NCI-H510A (cell line): ENCODE data around the gene ZEB1.
"Not testable (repeated sequence)": the region's sequence is repeated elsewhere in the genome, so short reads cannot be mapped to it uniquely, and the experiment has no call there.

Experiments used
- DNase-seq: peaks from one replicate; lab custom pipeline; 2025; lab: John Stamatoyannopoulos, UW

ZEB1 gene

DNA sequence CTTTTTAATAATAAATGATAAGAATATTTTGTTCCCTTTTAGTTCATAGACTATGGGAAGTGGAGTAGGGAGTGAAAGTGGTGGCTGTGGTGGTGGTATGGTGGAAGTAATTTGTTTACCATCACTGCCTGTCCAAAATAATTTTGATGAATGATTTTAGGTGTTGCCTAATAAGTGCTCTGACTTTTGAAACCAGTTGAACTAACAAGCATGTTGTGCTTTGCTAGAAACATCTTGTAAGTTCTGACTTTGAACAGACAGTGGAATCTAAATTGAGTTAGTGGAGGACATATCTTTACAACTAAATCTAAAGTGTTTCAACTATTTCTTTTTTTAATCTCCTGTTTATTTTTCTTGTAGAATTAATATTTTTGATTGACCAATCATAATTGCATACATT, 49.7 kb downstream of the ZEB1 start:
- no peak for DNase-seq

DNA sequence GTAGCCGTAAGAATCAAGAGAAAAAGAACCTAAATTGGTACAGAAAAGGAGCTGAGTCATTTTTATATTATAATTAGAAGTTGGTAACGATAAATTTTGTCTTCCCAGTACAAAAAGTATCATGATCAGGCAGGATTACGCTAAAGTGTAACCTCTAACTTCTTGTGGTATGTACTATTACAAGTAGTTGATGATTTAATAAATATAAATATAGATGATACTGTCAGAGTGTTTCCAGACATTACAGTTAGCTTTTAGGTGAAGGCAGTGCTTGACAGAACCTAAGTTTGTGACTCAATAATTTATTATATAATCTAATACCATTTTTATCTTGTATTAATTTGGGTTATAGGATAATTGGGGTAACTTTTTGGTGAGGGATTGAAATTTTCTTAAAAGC, 53.4 kb downstream of the ZEB1 start:
- no peak for DNase-seq

DNA sequence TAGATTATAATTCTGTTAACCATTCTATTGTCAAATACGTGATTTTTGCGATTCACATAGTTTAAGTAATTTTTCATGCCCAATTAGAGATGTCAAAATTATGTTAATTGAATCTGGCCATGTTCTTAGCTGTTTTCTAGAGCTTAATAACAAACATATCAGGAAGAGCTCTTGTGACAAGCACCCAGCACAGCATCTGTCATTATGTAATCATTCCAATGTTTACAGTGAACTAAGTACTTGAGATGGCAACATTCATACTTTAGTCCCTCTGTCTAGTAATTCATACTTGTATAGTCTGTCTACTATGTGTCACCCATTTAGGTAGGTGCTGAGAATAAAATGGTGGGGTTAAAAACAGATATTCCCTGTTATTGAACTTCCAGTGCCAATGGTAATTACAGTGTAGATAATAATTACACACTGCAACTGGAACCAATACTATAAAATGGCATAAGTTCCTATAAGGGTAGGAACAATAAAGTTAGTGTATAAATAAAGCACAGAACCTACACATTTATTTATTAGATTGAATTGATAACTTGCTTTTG, 55.2 kb downstream of the ZEB1 start:
- no peak for DNase-seq

DNA sequence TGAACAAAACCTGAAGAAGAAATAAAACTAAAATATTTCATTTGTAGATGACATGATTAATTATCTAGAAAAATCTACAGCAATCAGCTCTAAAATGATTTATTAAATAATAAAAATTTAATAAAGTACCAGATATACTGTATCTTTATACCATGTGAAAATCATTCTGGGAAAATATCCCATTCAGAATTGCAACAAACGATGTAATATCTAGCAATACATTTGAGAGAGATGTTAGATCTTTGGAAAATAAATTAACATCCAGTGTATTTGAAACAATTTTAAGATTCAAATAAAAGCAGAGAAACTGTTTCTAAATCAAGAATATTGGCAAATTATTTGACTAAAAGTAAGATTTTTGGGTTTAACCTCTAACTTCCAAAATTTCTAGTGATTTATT, 62.2 kb downstream of the ZEB1 start:
- DNase-seq, result no peak

DNA sequence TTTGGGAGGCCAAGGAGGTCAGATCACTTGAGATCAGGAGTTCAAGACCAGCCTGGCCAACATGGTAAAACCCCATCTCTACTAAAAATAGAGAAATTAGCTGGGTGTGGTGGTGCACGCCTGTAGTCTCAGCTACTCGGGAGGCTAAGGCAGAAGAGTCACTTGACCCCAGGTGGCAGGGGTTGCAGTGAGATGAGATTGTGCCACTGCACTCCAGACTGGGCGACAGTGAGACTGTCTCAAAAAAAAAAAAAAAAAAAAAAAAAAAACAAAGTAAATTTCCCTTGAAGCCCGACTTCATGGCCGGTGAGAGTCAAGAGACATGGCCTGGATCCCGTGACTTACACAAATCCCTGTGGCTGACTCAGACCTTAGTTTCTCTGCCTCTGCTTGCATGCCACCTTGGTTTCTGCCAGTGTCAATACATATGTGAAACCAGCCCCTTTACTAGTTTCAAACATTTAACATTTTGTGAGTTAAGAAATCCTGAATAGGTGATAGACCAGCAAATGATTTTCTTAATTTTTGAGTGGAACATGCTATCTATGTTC, 62.8 kb downstream of the ZEB1 start:
- no peak for DNase-seq

DNA sequence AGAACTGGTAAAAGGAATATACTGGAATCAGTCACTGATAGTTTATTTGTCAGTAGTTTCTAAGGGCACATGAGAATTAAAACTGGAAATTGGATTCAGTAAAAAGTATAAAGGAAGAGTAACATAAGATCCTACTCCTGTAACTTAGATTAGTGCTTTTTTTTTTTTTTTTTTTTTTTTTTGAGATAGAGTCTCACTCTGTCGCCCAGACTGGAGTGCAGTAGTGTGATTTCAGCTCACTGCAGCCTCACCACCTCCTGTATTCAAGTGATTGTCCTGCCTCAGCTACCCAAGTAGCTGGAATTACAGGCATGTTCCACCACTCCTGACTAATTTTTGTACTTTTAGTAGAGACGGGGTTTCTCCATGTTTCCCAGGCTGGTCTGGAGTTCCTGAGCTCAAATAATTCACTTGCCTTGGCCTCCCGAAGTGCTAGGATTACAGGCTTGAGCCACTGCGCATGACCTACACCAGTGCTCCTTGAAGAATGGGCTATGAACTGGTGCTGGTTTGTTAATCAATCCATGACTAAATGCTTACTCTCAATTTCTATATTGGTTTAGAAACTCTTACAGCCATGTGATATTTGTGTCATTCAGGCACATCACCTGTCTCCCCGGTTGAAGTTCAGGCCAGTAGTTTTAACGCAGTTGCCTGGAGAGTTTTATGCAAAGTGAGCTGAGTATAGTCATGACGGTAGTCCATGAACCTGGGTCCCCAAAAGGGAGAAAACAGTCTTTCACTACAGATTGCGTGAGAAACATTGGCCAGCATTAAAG, 65.0 kb downstream of the ZEB1 start:
- DNase-seq, result no peak

DNA sequence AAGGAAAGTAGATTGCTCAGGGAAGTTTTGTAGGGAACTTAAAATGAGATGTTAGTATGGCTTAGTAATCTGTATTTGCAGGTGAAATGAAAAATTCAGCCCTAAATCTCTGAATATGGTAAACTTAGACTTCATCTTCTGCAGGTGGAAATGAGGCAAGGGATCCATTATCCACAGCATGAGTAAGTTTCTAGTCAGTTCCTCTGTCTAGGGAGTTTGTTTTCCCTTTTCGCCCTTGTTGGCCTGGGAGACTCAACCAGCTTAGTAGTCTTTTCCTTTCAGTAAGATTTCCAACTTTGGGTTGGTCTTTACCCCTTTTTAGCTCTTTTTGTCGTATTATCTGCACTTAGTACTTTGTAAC, 65.6 kb downstream of the ZEB1 start:
- DNase-seq, result no peak

DNA sequence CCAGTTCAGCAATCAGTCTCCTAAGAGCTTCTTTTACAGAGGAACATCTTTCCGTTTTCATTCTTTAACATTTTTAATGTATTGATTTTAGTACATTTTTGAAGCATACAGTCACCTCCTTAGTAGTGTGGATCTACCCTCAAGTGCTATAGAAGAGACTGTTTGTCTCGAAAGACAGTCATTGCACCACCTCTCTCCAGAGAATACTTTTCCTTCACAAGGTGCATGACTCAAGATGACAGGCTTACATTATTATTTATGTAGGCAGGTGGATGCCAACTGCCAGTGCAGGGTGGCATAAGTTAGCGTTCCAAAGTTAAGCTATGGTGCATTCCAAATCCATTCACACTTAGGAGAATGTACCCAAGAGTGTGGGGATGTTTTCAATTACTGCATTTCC, 71.8 kb downstream of the ZEB1 start:
- DNase-seq, result no peak

DNA sequence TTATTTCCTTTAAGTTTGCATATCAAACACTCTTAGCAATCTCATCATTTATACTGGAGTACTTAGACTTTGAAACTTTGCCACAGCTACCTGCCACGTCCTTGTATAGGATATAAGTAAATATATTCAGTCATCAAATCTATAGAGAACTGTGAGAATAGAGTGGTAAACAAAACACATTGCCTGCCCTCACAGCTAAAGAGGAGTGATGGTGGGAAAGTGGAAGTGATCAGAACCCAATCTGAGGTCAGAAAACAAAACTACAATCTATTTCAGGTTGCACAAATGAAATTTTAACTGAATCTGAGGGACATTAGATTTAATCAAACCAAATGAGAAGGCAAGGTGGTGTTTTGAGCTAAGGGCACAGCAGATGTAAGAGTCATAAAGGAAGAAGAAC, 74.8 kb downstream of the ZEB1 start:
- no peak for DNase-seq

DNA sequence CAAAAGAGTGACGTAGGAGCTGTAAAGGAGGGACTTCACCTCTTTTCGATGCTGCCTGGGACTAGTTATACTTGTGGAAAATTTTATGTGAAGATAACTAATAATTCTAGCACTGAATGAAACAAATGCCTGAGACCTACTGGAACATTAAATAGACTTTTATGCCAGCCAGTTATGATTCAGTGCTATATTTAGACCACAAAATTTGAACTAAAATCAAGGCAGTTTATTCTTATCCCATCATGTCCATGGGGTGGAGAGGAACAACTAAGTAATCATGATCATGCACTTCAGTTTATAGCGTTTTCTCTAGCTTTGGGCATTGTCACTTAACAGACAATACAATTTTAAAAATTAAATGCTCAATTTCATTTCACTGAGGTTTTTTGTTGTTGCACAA, 76.7 kb downstream of the ZEB1 start:
- DNase-seq, result no peak

DNA sequence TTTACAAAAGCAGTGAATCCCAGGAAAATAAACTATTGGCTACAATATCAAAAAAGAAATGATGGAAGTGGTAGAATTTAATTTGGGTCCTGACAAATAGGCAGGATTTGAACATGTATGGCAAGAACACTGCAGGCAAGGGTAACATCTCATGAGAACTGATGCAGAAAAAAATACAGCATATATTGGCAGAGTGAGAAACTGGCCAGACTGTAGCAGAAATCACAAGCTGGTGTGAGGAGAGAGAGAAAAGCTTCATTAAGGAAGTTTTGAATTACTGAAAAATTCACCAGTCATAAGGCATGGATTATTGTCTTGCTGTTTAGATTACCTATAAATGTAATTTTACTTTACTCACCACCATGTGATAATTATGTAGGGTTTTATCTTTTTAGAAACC, 77.4 kb downstream of the ZEB1 start:
- DNase-seq, result no peak

DNA sequence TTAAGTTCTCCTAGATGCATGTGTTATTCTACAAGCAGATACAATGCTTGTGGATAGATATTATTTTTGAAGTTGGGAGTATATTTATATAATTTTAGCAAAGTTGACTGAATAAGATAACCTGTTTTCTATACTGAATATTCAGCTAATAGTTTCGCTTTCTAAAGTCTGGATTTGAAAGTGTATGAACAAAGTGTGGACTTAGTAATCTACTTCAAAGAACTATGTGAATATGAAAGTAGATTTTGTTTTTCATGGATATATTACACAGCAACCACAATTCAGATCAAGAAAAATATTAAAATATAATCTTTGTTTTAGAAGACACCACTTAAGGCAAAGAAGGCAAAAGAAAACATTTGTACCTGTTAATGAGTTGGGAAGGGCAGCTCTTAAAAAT, 78.8 kb downstream of the ZEB1 start:
- DNase-seq, result no peak

DNA sequence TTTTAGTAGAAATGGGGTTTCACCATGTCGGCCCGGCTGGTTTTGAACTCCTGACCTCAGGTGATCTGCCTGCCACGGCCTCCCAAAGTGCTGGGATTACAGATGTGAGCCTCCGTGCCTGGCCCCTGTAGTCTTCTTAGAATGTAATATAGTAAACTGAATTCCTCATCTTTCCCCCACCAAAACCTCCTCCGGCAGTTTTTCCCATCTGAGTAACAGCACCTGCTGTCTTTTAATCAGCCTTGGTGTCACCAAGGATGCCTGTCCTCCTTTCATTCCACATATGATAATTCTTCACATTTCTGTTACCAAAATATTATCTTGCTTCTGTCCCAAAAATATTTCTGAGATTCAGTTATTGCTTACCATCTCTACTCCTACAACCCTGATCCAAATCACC, 80.2 kb downstream of the ZEB1 start:
- DNase-seq, result no peak

DNA sequence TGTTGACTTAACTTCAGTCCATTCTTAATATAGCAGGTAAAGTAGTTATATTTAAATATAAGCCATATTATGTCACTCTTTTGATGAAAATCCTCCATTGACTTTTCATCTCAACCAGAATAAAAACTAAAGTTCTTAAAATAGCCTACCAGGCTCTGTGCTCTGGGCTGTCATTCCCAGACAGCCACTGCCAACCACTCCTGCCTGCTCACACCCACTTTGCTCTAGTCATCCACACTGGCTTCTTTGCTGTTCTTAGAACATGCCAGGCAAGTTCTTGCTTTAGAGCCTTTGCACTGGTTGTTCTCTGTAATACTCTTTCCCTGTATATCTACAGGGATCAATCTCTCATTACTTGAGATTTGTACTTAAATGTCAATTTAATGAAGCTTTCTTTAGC, 80.6 kb downstream of the ZEB1 start:
- DNase-seq, result no peak

DNA sequence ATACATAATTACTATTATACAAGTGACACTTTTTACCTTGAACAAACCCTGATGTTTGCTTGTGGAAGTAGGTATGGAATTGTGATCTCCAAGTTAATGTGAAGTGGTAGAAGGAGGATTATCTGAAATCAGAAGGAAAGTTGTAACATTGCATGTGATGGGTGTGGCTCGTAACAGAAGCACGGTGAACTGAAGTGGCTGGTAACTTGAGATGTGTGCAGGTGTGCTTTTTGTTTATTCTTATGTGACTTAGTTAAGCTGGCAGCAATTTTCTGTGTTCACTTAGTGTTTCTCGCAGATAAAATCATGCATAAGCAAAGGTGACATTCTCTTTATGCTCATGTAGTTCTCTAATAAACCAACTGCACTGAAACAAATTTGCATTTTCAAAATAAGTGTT, 82.3 kb downstream of the ZEB1 start:
- peak; percentile 6 for DNase-seq

DNA sequence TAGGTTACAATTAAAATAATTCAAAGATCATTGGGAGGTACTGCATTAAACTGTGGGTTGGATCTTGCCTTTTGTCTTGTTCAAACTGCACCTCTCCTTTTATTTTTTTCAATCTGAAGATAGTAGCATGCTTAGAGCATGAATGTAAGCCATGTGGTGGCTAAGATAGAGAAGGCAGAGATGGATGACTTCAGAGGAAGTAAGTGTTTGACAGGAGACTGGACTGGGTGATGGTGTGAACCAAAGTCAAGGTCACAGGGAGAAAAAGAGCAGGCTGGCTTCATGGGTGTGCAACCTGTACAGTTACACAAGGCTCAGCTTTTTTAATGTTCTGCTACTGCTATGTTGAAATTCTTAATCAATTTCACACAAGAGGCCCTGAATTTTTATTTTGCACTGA, 85.6 kb downstream of the ZEB1 start:
- DNase-seq, result no peak

DNA sequence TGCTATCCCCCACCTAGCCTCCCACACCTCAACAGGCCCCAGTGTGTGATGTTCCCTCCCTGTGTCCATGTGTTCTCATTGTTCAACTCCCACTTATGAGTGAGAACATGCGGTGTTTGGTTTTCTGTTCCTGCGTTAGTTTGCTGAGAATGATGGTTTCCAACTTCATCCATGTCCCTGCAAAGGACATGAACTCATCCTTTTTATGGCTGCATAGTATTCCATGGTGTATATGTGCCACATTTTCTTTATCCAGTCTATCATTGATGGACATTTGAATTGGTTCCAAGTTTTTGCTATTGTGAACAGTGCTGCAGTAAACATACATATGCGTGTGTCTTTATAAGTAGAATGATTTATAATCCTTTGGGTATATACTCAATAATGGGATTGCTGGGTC, 86.8 kb downstream of the ZEB1 start:
- DNase-seq, result not testable (repeated sequence)

DNA sequence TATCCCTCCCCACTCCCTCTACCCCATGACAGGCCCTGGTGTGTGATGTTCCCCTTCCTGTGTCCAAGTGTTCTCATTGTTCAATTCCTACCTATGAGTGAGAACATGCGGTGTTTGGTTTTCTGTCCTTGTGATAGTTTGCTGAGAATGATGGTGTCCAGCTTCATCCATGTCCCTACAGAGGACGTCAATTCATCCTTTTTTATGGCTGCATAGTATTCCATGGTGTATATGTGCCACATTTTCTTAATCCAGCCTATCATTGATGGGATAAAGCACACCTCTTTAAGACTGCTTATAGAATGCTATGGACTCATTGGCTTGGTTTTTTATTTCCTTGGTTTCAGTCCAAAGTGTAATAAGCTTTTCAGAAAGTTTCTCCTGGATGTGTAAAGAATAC, 93.4 kb downstream of the ZEB1 start:
- DNase-seq, result not testable (repeated sequence)

DNA sequence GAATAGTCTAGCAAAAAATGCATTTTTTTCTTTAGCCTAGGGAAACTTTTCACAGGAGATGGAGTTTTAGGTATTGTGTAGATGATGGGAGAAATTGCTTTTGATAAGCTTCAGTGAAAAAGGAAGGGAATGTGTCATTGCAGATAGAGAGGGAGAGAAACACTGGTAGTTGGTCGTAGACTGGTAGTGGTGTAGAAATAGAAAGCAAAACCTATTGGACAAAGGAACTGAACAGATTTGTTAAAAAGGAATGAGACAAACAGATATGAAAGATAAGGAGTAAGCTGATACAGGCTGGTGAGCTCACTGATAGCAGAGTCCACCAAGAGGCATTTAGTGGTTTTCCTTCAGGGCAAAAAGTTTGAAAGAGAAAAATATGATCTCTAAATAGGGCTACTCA, 94.3 kb downstream of the ZEB1 start:
- no peak for DNase-seq

DNA sequence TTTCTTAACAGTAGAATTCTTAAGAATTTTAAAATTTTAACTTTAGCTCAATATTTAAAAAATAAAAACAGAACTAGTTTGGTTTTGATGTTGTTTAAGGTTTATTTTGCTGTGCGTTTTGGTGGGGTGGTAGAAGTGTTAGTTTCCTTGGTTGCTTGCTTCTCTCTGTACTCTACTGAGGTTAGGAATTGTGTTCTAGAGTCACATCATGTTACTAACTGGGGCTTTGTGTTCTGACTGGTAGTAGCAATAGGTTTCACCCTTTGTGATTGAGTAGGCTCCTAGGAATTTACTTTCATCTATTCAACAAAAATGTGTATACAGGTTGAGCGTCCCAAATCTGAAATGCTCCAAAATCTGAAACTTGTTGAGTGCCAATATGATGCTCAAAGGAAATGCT, 99.5 kb downstream of the ZEB1 start:
- DNase-seq, result no peak

DNA sequence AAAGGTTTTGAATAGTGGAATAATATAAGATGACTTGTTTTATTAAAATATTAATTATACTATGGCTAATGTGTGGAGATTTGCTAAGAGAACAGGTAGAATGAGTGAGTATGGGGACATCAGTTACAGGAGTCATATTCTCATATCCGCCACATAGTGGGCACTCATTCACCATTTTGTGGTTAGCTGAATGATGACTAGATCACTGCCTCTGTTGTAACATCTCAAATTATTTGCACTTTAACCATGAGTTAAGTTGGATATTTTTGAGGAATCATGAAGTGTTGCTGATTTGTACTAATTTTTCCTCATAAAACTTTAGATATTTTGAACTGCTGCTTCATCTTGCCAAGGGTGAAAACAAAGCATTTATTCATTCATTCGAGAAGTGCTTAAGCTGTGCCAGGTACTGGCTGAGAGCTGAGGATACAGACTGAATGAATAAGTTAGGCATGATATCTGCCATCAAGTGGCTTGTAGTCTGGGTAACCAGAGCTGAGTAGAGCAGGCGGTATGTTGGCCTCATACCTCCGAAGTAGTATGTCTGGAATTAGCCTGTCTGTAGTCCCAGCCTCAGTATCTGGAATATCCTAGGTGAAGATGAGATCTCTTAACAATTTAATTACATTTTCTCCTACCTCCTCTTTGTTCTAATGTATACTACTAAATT, 100.5 kb downstream of the ZEB1 start:
- DNase-seq, result no peak

DNA sequence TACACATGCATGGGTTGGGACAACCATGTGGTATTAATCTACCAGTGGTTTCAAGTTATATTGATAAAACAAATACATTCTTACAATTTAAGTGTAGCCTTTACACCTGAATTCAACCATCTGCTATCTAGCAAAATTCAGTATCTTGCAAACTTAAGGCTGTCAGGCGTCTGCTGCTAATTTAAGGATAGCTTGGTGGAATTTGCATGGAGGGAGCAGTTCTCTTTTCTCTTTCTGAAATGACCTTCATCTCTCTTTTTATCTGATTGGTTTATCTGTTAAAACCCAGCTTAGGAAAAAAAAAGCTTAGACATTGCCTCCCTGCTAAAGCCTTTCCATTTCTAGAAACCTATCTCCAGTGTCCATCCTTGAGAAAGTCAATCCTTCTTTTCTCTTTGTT, 102.3 kb downstream of the ZEB1 start:
- DNase-seq, result no peak

DNA sequence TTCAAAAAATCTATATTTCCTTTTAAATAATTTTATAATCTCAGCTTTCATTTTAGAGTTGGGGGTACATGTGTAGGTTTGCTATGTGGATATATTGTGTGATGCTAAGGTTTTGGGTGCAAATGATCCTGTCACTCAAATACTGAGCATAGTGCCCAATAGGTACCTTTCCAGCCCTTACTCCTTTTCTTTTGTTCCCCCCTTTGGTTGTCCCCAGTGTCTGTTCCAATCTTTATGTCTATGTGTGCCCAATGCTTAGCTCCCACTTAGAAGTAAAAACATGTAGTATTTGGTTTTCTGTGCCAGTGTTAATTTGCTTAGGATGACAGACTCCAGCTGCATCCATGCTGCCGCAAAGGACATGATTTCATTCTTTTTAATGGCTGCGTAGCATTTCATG, 103.6 kb downstream of the ZEB1 start:
- DNase-seq, result no peak

DNA sequence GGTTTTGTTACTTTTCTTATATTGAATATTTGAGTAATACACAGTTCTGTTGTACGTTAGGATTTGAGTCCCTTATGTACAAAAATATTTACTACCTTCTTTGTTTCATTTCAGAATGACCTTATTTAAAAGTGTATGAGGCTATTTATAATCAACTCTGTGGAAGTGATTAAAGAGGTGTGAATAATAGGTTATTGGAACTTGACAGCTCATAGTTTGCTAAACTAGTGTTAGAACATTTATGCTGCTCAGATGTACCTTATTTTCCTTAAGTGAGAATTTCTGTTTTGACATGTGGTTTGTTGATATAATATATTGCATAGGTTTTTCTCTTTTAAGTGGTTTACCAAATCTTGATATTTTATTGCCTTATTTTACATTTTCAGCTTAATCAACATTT, 105.5 kb downstream of the ZEB1 start:
- no peak for DNase-seq
